ENCODE data around the gene DESI1. TPM values are rescaled to one million over a fixed set of nuclear protein-coding genes. Genes with fewer than 3 reads are reported as not detected.
A peak's percentile ranks its signal among the peaks of the same experiment; 100 is the strongest.

The DESI1 gene
- total RNA-seq, 3 donors from 2014 or later (not counting 1 experiment from before 2014, with no cell fraction given): 15.0 to 22.2 (median 20.6) TPM

- Histone ChIP-seq H3K9me3 (ENCODE audit: control insufficient read depth, insufficient read depth, low read length) (no peaks in the 10 kb centered on the region), H3K27me3 (ENCODE audit: control insufficient read depth, insufficient read depth, low read length) (no peaks in the 10 kb centered on the region), H3K27ac (ENCODE audit: low read length) (peak within 1 kb of the TSS; percentile 42), H3K36me3 (ENCODE audit: control insufficient read depth, insufficient read depth, low read length) (no peaks in the 10 kb centered on the region), H3K4me3 (ENCODE audit: low read length) (peak within 1 kb of the TSS; percentile 72), H3K4me1 (ENCODE audit: control insufficient read depth, insufficient read depth, low read length) (peaks cover 18% of the 10 kb centered on the region)
- Mint-ChIP-seq H3K9me3 (no peaks in the 10 kb centered on the region), H3K36me3 (no peaks in the 10 kb centered on the region), H3K4me3 (peak within 1 kb of the TSS; percentile 92), H3K27ac (peak within 1 kb of the TSS; percentile 58 to 80), H3K4me1 (peaks cover 8 to 10% of the 10 kb centered on the region in 2 donors), H3K27me3 (ENCODE audit: low read depth in 2 of 2) (peaks cover 0 to 7% of the 10 kb centered on the region in 2 donors)
- WGBS (ENCODE audit: insufficient coverage): under 1% methylated on average over 59 of the region's 61 CpGs
- DNase-seq (peak; percentile 99 to 100), ATAC-seq (peak; percentile 96 to 99 (median 97))
- no peak for TF ChIP-seq CTCF (IDR thresholded peaks at IDR 0.05)
- intact Hi-C loops (cut with micrococcal nuclease): loop anchor here (1.0 kb wide), 1 partner anchor 32 kb away; the partner anchor contains the start of genes DESI1 and XRCC6
These were observed 31.2 kb downstream of the DESI1 start, which contains the start of gene PMM1 for GRCh38 chr22:41589391-41590241. Gene PMM1, minus strand, starts transcription at chr22:41589840. Its CDS starts 35 bp downstream, at chr22:41589805.

- Histone ChIP-seq H3K9me3 (ENCODE audit: control insufficient read depth, insufficient read depth, low read length) (no peaks in the 10 kb centered on the region), H3K27me3 (ENCODE audit: control insufficient read depth, insufficient read depth, low read length) (no peaks in the 10 kb centered on the region), H3K27ac (ENCODE audit: low read length) (no peak overlapping the region), H3K4me1 (ENCODE audit: control insufficient read depth, insufficient read depth, low read length) (peaks cover 18% of the 10 kb centered on the region), H3K4me3 (ENCODE audit: low read length) (no peak overlapping the region), H3K36me3 (ENCODE audit: control insufficient read depth, insufficient read depth, low read length) (peaks cover 12% of the 10 kb centered on the region)
- TF ChIP-seq CTCF (IDR thresholded peaks at IDR 0.05): no peak
- Mint-ChIP-seq H3K4me1 (peaks cover 8 to 10% of the 10 kb centered on the region in 2 donors), H3K9me3 (no peaks in the 10 kb centered on the region), H3K27me3 (ENCODE audit: low read depth in 2 of 2) (no peaks in the 10 kb centered on the region), H3K36me3 (no peaks in the 10 kb centered on the region), H3K27ac (no peak overlapping the region), H3K4me3 (no peak overlapping the region)
- no peak for ATAC-seq
- DNase-seq: no peak
- intact Hi-C loops (cut with micrococcal nuclease): no loop called here
- 98% methylated on average over 7 of the region's 7 CpGs for WGBS (ENCODE audit: insufficient coverage)
These were observed 33.5 kb downstream of the DESI1 start for GRCh38 chr22:41587347-41587723.

- TF ChIP-seq CTCF (IDR thresholded peaks at IDR 0.05): no peak
- Mint-ChIP-seq H3K9me3 (no peaks in the 10 kb centered on the region), H3K27ac (no peak overlapping the region), H3K36me3 (no peaks in the 10 kb centered on the region), H3K4me1 (peaks cover 8 to 10% of the 10 kb centered on the region in 2 donors), H3K4me3 (no peak overlapping the region), H3K27me3 (ENCODE audit: low read depth in 2 of 2) (no peaks in the 10 kb centered on the region)
- Histone ChIP-seq H3K4me1 (ENCODE audit: control insufficient read depth, insufficient read depth, low read length) (peaks cover 18% of the 10 kb centered on the region), H3K36me3 (ENCODE audit: control insufficient read depth, insufficient read depth, low read length) (peaks cover 12% of the 10 kb centered on the region), H3K9me3 (ENCODE audit: control insufficient read depth, insufficient read depth, low read length) (no peaks in the 10 kb centered on the region), H3K27ac (ENCODE audit: low read length) (no peak overlapping the region), H3K4me3 (ENCODE audit: low read length) (no peak overlapping the region), H3K27me3 (ENCODE audit: control insufficient read depth, insufficient read depth, low read length) (no peaks in the 10 kb centered on the region)
- ATAC-seq (no peak), DNase-seq (no peak)
- 93% methylated on average over 7 of the region's 7 CpGs for WGBS (ENCODE audit: insufficient coverage)
- intact Hi-C loops (cut with micrococcal nuclease): no loop called here
These were observed 34.9 kb downstream of the DESI1 start for GRCh38 chr22:41585898-41586297.

Measured in natural killer cell (primary cell).